ENCODE measurements around the gene EPHB2.

EPHB2 gene

DNA sequence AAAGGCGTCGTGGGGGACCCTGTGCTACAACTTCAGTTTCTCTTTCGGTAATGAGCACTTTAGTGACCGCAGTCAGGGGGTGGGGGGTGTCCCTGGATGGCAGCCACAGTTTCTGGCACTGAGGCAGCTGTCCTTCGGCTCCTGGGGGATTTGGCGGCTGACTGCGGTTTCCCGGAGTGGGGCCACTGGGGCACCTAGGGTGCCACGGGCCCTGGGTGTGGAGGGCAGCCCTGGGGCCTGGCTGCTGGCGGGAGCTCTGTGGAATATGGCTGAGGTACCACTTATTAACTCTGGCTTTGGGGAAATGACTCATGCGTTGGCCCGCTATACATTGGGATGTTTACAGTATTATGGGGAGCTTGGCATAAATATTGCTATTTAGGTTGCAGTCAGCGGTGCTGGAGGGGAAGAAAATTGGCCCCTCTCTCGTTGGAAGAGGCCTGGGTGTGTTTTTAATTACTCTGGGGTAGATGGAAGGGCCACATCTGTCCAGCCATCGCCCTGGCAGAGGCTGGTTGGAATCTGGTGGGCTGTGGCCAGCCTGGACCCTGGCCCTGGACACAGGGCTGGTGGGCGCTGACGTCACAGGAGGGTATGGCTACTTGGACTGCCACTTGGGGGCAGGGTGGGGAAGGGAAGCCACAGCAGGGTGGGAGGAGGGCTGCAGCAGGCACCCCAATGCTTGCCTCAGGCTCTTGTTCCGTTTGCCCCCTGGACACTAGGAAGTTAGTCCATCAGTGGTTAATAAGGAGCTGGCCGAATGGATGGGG is 2.0 kb downstream of the EPHB2 start:
- Histone ChIP-seq H3K9ac (ENCODE audit: low read length) (no peak overlapping the region), H3F3A (ENCODE audit: insufficient read depth, low read length) (no peaks in the 10 kb centered on the region), H3K79me2 (ENCODE audit: low read length) (no peaks in the 10 kb centered on the region), H3K36me3 (replicated peaks; ENCODE audit: insufficient read depth, low read length) (no peaks in the 10 kb centered on the region), H3K4me3 (ENCODE audit: low read length) (no peak overlapping the region; the same call in 1 of the 2 replicates), H3K9me3 (replicated peaks; ENCODE audit: insufficient read depth, low read length) (no peaks in the 10 kb centered on the region), H3K4me2 (ENCODE audit: low read depth, low read length) (peak overlapping the region; percentile 49; the same call in 1 of the 2 replicates), H3K9me2 (replicated peaks; ENCODE audit: insufficient read depth, low read length) (no peaks in the 10 kb centered on the region), H3K4me1 (ENCODE audit: low read length) (no peaks in the 10 kb centered on the region), H2AFZ (ENCODE audit: low read length) (no peak overlapping the region), H3K27me3 (replicated peaks; ENCODE audit: insufficient read depth, low read length) (peaks cover 91% of the 10 kb centered on the region), H4K20me1 (ENCODE audit: insufficient read depth, low read length) (no peaks in the 10 kb centered on the region), H3K27ac (ENCODE audit: low read length) (no peak overlapping the region)
- TF ChIP-seq EZH2phosphoT487 (IDR thresholded peaks at IDR 0.05; ENCODE audit: low read length) (no peak), CTCF (IDR thresholded peaks at IDR 0.05; ENCODE audit: low read length) (no peak), EZH2 (optimal IDR thresholded peaks at IDR 0.05; ENCODE audit: low read depth, low read length) (no peak)
- peak; percentile 34 for DNase-seq

GRCh38 chr1:22714455-22714854 is 3.8 kb downstream of the EPHB2 start:
- H3K9me3 ChIP-seq (replicated peaks; ENCODE audit: insufficient read depth, low read length) = no peaks in the 10 kb centered on the region
- no peak overlapping the region for H3K4me3 ChIP-seq (ENCODE audit: low read length)
- H3F3A ChIP-seq (ENCODE audit: insufficient read depth, low read length) = no peaks in the 10 kb centered on the region
- no peaks in the 10 kb centered on the region for H3K36me3 ChIP-seq (replicated peaks; ENCODE audit: insufficient read depth, low read length)
- no peak overlapping the region for H3K4me2 ChIP-seq (ENCODE audit: low read depth, low read length)
- TF ChIP-seq CTCF (IDR thresholded peaks at IDR 0.05; ENCODE audit: low read length) (no peak), EZH2 (optimal IDR thresholded peaks at IDR 0.05; ENCODE audit: low read depth, low read length) (no peak), EZH2phosphoT487 (IDR thresholded peaks at IDR 0.05; ENCODE audit: low read length) (no peak)
- DNase-seq = no peak
- no peaks in the 10 kb centered on the region for H3K4me1 ChIP-seq (ENCODE audit: low read length)
- H3K9me2 ChIP-seq (replicated peaks; ENCODE audit: insufficient read depth, low read length) = no peaks in the 10 kb centered on the region
- H4K20me1 ChIP-seq (ENCODE audit: insufficient read depth, low read length) = no peaks in the 10 kb centered on the region
- no peak overlapping the region for H3K9ac ChIP-seq (ENCODE audit: low read length)
- peaks cover 91% of the 10 kb centered on the region for H3K27me3 ChIP-seq (replicated peaks; ENCODE audit: insufficient read depth, low read length)
- no peak overlapping the region for H3K27ac ChIP-seq (ENCODE audit: low read length)
- no peak overlapping the region for H2AFZ ChIP-seq (ENCODE audit: low read length)
- no peaks in the 10 kb centered on the region for H3K79me2 ChIP-seq (ENCODE audit: low read length)

DNA sequence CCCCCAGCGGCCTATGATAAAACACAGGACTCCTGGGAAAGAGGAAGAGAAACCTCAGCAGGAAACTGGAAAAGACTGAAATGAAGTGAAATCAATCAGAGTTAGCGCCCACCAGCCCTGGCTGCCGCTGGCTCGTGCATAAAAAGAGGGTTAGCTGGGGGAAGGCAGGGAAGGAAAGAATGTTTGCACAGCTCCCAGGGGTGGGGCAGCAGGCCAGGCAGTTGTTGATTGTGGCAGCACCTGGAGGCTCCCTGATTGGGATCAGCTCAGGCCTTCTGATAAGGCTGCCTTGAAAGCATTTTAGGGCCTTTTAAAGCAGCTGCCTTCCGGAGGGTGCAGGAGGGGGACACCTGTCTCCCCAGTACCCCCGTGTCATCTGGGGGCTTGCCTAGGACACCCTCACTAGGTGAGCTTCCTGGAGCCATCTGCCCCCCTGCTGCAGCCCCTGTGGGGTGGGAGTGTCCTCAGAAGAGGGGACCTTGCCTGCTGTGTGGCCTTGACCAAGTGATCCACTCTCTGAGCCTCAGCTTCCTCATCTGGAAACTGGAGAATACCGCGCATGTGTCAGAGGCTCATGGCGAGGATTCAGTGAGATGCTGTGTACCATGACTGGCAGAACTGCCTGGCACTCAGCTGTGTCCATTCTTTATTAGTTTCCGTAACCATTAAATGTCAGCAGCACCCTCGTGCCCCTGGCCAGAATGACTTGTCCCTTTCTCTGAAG is 6.6 kb downstream of the EPHB2 start:
- Histone ChIP-seq H3K4me2 (ENCODE audit: low read depth, low read length) (no peak overlapping the region), H3K4me1 (ENCODE audit: low read length) (no peaks in the 10 kb centered on the region), H3K9ac (ENCODE audit: low read length) (no peak overlapping the region), H3K9me3 (replicated peaks; ENCODE audit: insufficient read depth, low read length) (no peaks in the 10 kb centered on the region), H2AFZ (ENCODE audit: low read length) (no peak overlapping the region), H3K27me3 (replicated peaks; ENCODE audit: insufficient read depth, low read length) (peaks cover 97% of the 10 kb centered on the region), H3F3A (ENCODE audit: insufficient read depth, low read length) (no peaks in the 10 kb centered on the region), H3K4me3 (ENCODE audit: low read length) (no peak overlapping the region), H4K20me1 (ENCODE audit: insufficient read depth, low read length) (no peaks in the 10 kb centered on the region), H3K79me2 (ENCODE audit: low read length) (no peaks in the 10 kb centered on the region), H3K27ac (ENCODE audit: low read length) (no peak overlapping the region), H3K36me3 (replicated peaks; ENCODE audit: insufficient read depth, low read length) (no peaks in the 10 kb centered on the region), H3K9me2 (replicated peaks; ENCODE audit: insufficient read depth, low read length) (no peaks in the 10 kb centered on the region)
- no peak for DNase-seq
- TF ChIP-seq EZH2phosphoT487 (IDR thresholded peaks at IDR 0.05; ENCODE audit: low read length) (no peak), CTCF (IDR thresholded peaks at IDR 0.05; ENCODE audit: low read length) (no peak), EZH2 (optimal IDR thresholded peaks at IDR 0.05; ENCODE audit: low read depth, low read length) (no peak)

Data from MM.1S (cell line).